ENCODE results near the gene YPEL3. TPM values are rescaled to one million over a fixed set of nuclear protein-coding genes. Genes with fewer than 3 reads are reported as not detected.

The YPEL3 gene, protein sequence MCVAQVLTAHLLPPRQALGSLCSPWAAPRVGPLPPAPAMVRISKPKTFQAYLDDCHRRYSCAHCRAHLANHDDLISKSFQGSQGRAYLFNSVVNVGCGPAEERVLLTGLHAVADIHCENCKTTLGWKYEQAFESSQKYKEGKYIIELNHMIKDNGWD
- total RNA-seq, result 32.6 TPM
- 231 TPM for polyA plus RNA-seq
- long read RNA-seq, donor 1, partial matches to known transcripts, result 0 of 1 reads
- long read RNA-seq, donor 1, other reads (novel, unspliced or antisense), result 0 of 1 reads
- long read RNA-seq, donor 2, result 0 reads
- long read RNA-seq, donor 3, transcript YPEL3-210 (5 exons, 371 nt), result minor isoform, 8 of 37 reads
- long read RNA-seq, donor 3, transcript YPEL3-201 (5 exons, 935 nt), result major isoform, 19 of 37 reads
- long read RNA-seq, donor 3, transcript YPEL3-202 (4 exons, 1,588 nt), result minor isoform, 7 of 37 reads
- long read RNA-seq, donor 3, partial matches to known transcripts, result 0 of 37 reads
- long read RNA-seq, donor 3, other reads (novel, unspliced or antisense), result 0 of 37 reads
- long read RNA-seq, donor 4, transcript YPEL3-201 (5 exons, 935 nt), result major isoform, 14 of 19 reads
- long read RNA-seq, donor 4, partial matches to known transcripts, result 0 of 19 reads
- long read RNA-seq, donor 4, other reads (novel, unspliced or antisense), result 0 of 19 reads
- long read RNA-seq, donor 5, transcript YPEL3-201 (5 exons, 935 nt), result major isoform, 40 of 61 reads
- long read RNA-seq, donor 5, transcript YPEL3-210 (5 exons, 371 nt), result minor isoform, 8 of 61 reads
- long read RNA-seq, donor 5, transcript YPEL3-202 (4 exons, 1,588 nt), result minor isoform, 6 of 61 reads
- long read RNA-seq, donor 5, partial matches to known transcripts, result 0 of 61 reads
- long read RNA-seq, donor 5, other reads (novel, unspliced or antisense), result 5 of 61 reads
- long read RNA-seq, donor 6, transcript YPEL3-201 (5 exons, 935 nt), result major isoform, 16 of 23 reads
- long read RNA-seq, donor 6, partial matches to known transcripts, result 0 of 23 reads
- long read RNA-seq, donor 6, other reads (novel, unspliced or antisense), result 0 of 23 reads
- long read RNA-seq, donor 7, transcript YPEL3-201 (5 exons, 935 nt), result major isoform, 19 of 27 reads
- long read RNA-seq, donor 7, partial matches to known transcripts, result 0 of 27 reads
- long read RNA-seq, donor 7, other reads (novel, unspliced or antisense), result 0 of 27 reads
- long read RNA-seq, donor 8, transcript YPEL3-201 (5 exons, 935 nt), result major isoform, 11 of 12 reads
- long read RNA-seq, donor 8, partial matches to known transcripts, result 0 of 12 reads
- long read RNA-seq, donor 8, other reads (novel, unspliced or antisense), result 0 of 12 reads
- long read RNA-seq, donor 9, transcript YPEL3-201 (5 exons, 935 nt), result major isoform, 10 of 17 reads
- long read RNA-seq, donor 9, partial matches to known transcripts, result 0 of 17 reads
- long read RNA-seq, donor 9, other reads (novel, unspliced or antisense), result 0 of 17 reads
- long read RNA-seq, donor 10, transcript YPEL3-201 (5 exons, 935 nt), result major isoform, 25 of 41 reads
- long read RNA-seq, donor 10, transcript YPEL3-202 (4 exons, 1,588 nt), result minor isoform, 5 of 41 reads
- long read RNA-seq, donor 10, partial matches to known transcripts, result 7 of 41 reads
- long read RNA-seq, donor 10, other reads (novel, unspliced or antisense), result 0 of 41 reads

DNA sequence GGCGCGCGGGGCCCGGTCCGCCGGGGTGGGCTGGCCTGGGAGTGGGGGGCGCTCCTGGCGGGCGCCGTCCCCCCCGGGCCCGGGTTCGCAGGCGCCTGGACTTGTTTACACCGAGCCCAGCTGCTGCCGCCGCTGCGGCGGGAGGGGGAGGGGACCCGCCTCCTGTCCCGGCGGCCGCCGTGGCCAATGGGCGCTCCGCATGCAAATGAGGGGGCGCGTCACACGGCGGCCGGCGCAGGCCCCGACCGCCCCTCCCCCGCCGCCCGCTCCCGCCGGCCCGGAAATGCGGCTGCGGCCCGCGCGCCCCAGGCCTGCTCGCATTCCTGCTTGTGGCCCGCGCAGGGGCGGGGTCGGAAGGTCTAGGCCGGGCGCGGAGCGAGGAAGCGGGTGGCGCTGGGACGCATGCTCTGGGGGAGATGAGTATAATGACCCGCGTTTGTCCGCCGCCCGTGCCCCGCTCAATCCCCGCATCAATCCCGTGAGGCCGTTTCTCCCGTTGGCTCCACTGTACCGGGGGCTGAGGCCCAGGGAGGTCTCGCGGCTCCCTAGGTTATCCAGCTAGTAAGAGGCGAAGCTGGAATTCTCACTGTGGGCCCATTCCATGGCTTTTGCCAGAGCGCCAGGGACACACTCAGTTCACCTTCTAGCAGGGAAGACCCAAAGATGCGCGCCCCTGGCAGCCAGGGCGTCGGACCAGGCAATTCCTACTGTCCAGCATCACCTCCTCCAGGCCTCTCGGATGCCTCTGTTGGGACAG lies at the start of gene YPEL3:
YPEL3 (minus strand) TSS at position 109 of the 757 bp plus-strand sequence. CDS start 731 bp downstream, outside the sequence.
- Histone ChIP-seq H3K36me3 (ENCODE audit: control insufficient read depth in 2 of 2, insufficient read depth in 2 of 2, low read length in 1 of 2) (peaks cover 15 to 20% of the 10 kb centered on the region in 2 donors), H3K27me3 (ENCODE audit: control insufficient read depth in 2 of 2, insufficient read depth in 1 of 2, low read length in 1 of 2) (no peaks in the 10 kb centered on the region), H3K27ac (ENCODE audit: low read depth in 1 of 2, low read length in 1 of 2) (peak within 1 kb of the TSS; percentile 87 to 93), H3K9me3 (ENCODE audit: control insufficient read depth in 2 of 2, insufficient read depth in 1 of 2, low read length in 1 of 2) (peaks cover 9 to 39% of the 10 kb centered on the region in 2 donors), H3K4me3 (ENCODE audit: low read length in 2 of 2) (peak within 1 kb of the TSS; percentile 76 to 93), H3K4me1 (ENCODE audit: control insufficient read depth in 2 of 2, insufficient read depth in 2 of 2, low read length in 2 of 2) (peaks cover 27 to 44% of the 10 kb centered on the region in 2 donors)
- 13% methylated on average over 77 of the region's 77 CpGs for WGBS
- DNase-seq (ENCODE audit: low read depth in 6 of 9, low spot score in 9 of 9), result peak in 8 of 9 donors; percentile 66 to 93 (median 77)

DNA sequence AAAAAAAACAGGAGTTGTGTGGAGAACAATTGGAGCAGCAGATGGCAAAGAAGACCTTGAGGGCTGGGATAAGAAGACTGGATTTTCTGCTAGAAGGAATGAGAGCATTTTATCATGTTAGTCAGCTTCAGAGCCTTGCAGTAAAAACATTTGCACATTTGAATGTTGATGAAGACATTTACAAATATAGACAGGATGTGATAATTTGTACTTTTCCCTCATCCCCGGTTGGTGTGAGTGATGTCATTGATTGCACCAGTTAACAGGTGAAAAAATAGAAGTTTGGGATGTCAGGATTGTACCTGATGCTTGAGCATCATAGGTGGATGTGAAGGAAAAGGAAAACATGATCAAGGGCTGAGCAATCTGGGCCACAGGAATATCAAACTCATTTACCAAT lies 49.6 kb upstream of the YPEL3 start:
- 88% methylated on average over 1 of the region's 1 CpG for WGBS
- Histone ChIP-seq H3K36me3 (ENCODE audit: control insufficient read depth in 2 of 2, insufficient read depth in 2 of 2, low read length in 1 of 2) (no peaks in the 10 kb centered on the region), H3K27me3 (ENCODE audit: control insufficient read depth in 2 of 2, insufficient read depth in 1 of 2, low read length in 1 of 2) (no peaks in the 10 kb centered on the region), H3K4me3 (ENCODE audit: low read length in 2 of 2) (no peak overlapping the region), H3K9me3 (ENCODE audit: control insufficient read depth in 2 of 2, insufficient read depth in 1 of 2, low read length in 1 of 2) (peaks cover 0 to 16% of the 10 kb centered on the region in 2 donors), H3K27ac (ENCODE audit: low read depth in 1 of 2, low read length in 1 of 2) (no peak overlapping the region), H3K4me1 (ENCODE audit: control insufficient read depth in 2 of 2, insufficient read depth in 2 of 2, low read length in 2 of 2) (peaks cover 0 to 3% of the 10 kb centered on the region in 2 donors)
- DNase-seq (ENCODE audit: low read depth in 6 of 9, low spot score in 9 of 9), result no peak

DNA sequence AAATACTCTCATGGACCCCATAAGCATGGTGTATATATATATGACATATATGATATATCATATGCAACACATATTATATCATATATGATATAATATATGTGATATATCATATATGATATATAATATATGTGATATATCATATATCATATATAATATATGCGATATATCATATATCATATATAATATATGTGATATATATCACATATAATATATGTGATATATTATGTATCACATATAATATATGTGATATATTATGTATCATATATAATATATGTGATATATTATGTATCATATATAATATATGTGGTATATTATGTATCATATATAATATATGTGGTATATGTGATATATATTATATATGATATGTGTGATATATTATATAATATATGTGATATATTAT lies 48.9 kb upstream of the YPEL3 start:
- no peak for DNase-seq (ENCODE audit: low read depth in 6 of 9, low spot score in 9 of 9)
- no peaks in the 10 kb centered on the region for H3K36me3 ChIP-seq (ENCODE audit: control insufficient read depth in 2 of 2, insufficient read depth in 2 of 2, low read length in 1 of 2)
- H3K27me3 ChIP-seq (ENCODE audit: control insufficient read depth in 2 of 2, insufficient read depth in 1 of 2, low read length in 1 of 2), result no peaks in the 10 kb centered on the region
- H3K4me3 ChIP-seq (ENCODE audit: low read length in 2 of 2), result no peak overlapping the region
- no peak overlapping the region for H3K27ac ChIP-seq (ENCODE audit: low read depth in 1 of 2, low read length in 1 of 2)
- H3K4me1 ChIP-seq (ENCODE audit: control insufficient read depth in 2 of 2, insufficient read depth in 2 of 2, low read length in 2 of 2), result peaks cover 1 to 7% of the 10 kb centered on the region in 2 donors
- H3K9me3 ChIP-seq (ENCODE audit: control insufficient read depth in 2 of 2, insufficient read depth in 1 of 2, low read length in 1 of 2), result peaks cover 0 to 11% of the 10 kb centered on the region in 2 donors
- 94% methylated on average over 1 of the region's 1 CpG for WGBS

DNA sequence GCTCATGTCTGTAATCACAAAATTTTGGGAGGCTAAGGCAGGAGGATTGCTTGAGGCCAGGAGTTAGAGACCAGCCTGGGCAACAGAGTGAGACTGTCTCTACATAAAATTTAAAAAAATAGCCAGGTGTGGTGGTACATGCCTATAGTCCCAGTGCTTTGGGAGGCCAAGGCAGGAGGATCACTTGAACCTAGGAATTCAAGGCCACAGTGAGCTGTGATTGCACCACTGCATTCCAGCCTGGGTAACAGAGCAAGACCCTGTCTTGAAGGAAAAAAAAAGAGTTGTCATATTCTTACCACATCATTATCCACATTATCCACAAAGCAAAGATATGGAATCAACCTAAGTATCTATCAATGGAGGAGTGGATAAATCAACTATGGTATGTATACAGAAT lies 48.0 kb upstream of the YPEL3 start:
- DNase-seq (ENCODE audit: low read depth in 6 of 9, low spot score in 9 of 9), result no peak
- H3K27ac ChIP-seq (ENCODE audit: low read depth in 1 of 2, low read length in 1 of 2), result no peak overlapping the region
- no peaks in the 10 kb centered on the region for H3K36me3 ChIP-seq (ENCODE audit: control insufficient read depth in 2 of 2, insufficient read depth in 2 of 2, low read length in 1 of 2)
- H3K4me3 ChIP-seq (ENCODE audit: low read length in 2 of 2), result no peak overlapping the region
- peaks cover 0 to 4% of the 10 kb centered on the region in 2 donors for H3K9me3 ChIP-seq (ENCODE audit: control insufficient read depth in 2 of 2, insufficient read depth in 1 of 2, low read length in 1 of 2)
- H3K4me1 ChIP-seq (ENCODE audit: control insufficient read depth in 2 of 2, insufficient read depth in 2 of 2, low read length in 2 of 2), result peaks cover 7 to 15% of the 10 kb centered on the region in 2 donors
- no peaks in the 10 kb centered on the region for H3K27me3 ChIP-seq (ENCODE audit: control insufficient read depth in 2 of 2, insufficient read depth in 1 of 2, low read length in 1 of 2)

DNA sequence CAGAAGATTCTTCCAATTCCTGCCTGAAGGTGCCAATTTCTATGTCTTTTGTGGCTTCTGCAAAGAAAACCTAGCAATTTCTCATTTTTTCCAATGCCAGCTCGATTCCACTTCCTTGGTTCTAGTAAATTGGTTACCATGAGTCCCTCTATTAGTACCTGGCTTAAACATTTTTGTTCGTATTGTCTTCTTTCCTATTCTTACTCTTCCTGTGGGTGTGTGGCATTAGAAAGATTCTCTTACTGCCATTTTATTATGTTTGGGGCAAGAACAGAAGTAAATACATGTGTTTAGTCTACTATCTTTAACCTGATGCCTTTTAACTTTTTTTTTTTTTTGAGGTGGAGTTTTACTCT lies 47.3 kb upstream of the YPEL3 start:
- H3K4me1 ChIP-seq (ENCODE audit: control insufficient read depth in 2 of 2, insufficient read depth in 2 of 2, low read length in 2 of 2), result peaks cover 7 to 15% of the 10 kb centered on the region in 2 donors
- no peaks in the 10 kb centered on the region for H3K9me3 ChIP-seq (ENCODE audit: control insufficient read depth in 2 of 2, insufficient read depth in 1 of 2, low read length in 1 of 2)
- WGBS, result 88% methylated on average over 2 of the region's 2 CpGs
- H3K27ac ChIP-seq (ENCODE audit: low read depth in 1 of 2, low read length in 1 of 2), result peak overlapping the region in 1 of 2 donors; percentile 2
- DNase-seq (ENCODE audit: low read depth in 6 of 9, low spot score in 9 of 9), result no peak
- H3K27me3 ChIP-seq (ENCODE audit: control insufficient read depth in 2 of 2, insufficient read depth in 1 of 2, low read length in 1 of 2), result no peaks in the 10 kb centered on the region
- no peaks in the 10 kb centered on the region for H3K36me3 ChIP-seq (ENCODE audit: control insufficient read depth in 2 of 2, insufficient read depth in 2 of 2, low read length in 1 of 2)
- H3K4me3 ChIP-seq (ENCODE audit: low read length in 2 of 2), result no peak overlapping the region

DNA sequence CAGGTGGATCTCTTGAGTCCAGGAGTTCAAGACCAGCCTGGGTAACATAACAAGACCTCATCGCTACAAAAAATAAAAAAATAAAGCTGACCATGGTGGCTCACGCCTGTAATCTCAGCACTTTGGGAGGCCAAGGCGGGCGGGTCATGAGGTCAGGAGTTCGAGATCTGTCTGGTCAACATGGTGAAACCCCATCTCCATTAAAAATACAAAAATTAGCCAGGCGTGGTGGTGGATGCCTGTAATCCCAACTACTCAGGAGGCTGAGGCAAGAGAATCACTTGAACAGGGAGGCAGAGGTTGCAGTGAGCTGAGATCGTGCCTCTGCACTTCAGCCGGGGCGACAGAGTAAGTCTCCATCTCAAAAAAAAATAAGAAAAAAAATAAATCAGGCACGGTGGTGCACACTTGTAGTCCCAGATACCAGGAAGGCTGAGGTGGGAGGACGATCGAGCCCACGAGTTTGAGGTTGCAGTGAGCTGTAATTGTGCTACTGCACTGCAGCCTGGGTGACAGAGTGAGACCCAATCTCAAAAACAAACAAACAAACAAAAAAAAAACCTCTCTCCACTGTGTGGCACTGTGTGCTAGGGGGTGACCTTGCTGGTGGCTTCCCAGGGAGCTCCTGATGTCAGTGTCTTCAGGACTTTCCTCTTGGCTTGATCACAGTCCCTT lies 46.8 kb upstream of the YPEL3 start:
- no peaks in the 10 kb centered on the region for H3K36me3 ChIP-seq (ENCODE audit: control insufficient read depth in 2 of 2, insufficient read depth in 2 of 2, low read length in 1 of 2)
- peaks cover 7 to 15% of the 10 kb centered on the region in 2 donors for H3K4me1 ChIP-seq (ENCODE audit: control insufficient read depth in 2 of 2, insufficient read depth in 2 of 2, low read length in 2 of 2)
- peak overlapping the region in 1 of 2 donors; percentile 2 for H3K27ac ChIP-seq (ENCODE audit: low read depth in 1 of 2, low read length in 1 of 2)
- H3K4me3 ChIP-seq (ENCODE audit: low read length in 2 of 2), result no peak overlapping the region
- DNase-seq (ENCODE audit: low read depth in 6 of 9, low spot score in 9 of 9), result peak in 4 of 9 donors; percentile 21 to 56 (median 36)
- no peaks in the 10 kb centered on the region for H3K9me3 ChIP-seq (ENCODE audit: control insufficient read depth in 2 of 2, insufficient read depth in 1 of 2, low read length in 1 of 2)
- WGBS, result 91% methylated on average over 13 of the region's 13 CpGs
- no peaks in the 10 kb centered on the region for H3K27me3 ChIP-seq (ENCODE audit: control insufficient read depth in 2 of 2, insufficient read depth in 1 of 2, low read length in 1 of 2)

DNA sequence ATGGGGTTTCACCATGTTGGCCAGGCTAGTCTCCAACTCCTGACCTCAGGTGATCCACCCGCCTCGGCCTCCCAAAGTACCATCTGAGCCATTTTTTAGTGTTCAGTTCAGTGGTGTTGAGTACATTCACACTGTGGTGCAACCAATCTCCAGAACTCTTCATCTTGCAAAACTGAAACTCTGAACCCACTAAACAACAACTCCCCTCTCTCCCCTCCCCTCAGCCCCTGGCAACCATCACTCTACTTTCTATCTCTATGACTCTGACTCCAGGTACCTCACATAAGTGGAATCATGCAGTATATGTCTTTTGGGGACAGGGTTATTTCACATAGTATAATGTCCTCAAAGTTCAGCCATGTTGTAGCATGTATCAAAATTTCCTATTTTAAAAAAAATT lies 45.7 kb upstream of the YPEL3 start:
- Histone ChIP-seq H3K36me3 (ENCODE audit: control insufficient read depth in 2 of 2, insufficient read depth in 2 of 2, low read length in 1 of 2) (no peaks in the 10 kb centered on the region), H3K9me3 (ENCODE audit: control insufficient read depth in 2 of 2, insufficient read depth in 1 of 2, low read length in 1 of 2) (no peaks in the 10 kb centered on the region), H3K27ac (ENCODE audit: low read depth in 1 of 2, low read length in 1 of 2) (no peak overlapping the region), H3K27me3 (ENCODE audit: control insufficient read depth in 2 of 2, insufficient read depth in 1 of 2, low read length in 1 of 2) (no peaks in the 10 kb centered on the region), H3K4me1 (ENCODE audit: control insufficient read depth in 2 of 2, insufficient read depth in 2 of 2, low read length in 2 of 2) (peaks cover 7 to 15% of the 10 kb centered on the region in 2 donors), H3K4me3 (ENCODE audit: low read length in 2 of 2) (no peak overlapping the region)
- 100% methylated on average over 2 of the region's 2 CpGs for WGBS
- DNase-seq (ENCODE audit: low read depth in 6 of 9, low spot score in 9 of 9), result no peak

Data from thymus (tissue), 14 donors.